GM18517 (cell line): ENCODE data around the gene TALDO1.

ENCODE experiments used
- ATAC-seq: cut with Tn5 transposase; IDR thresholded peaks from one replicate; pipeline ENCODE4 v1.9.1; 2021; ENCODE audit warnings: mild to moderate bottlenecking, moderate library complexity; ENCODE audit not compliant: unreplicated experiment

TALDO1 gene

GRCh38 chr11:714436-714835 lies 32.8 kb upstream of the TALDO1 start:
- no peak for ATAC-seq

- no peak for ATAC-seq
These were observed 27.8 kb upstream of the TALDO1 start for GRCh38 chr11:719214-720016.

- ATAC-seq: no peak
These were observed 27.1 kb upstream of the TALDO1 start for GRCh38 chr11:720017-720641.

GRCh38 chr11:720642-721246 lies 26.5 kb upstream of the TALDO1 start:
- no peak for ATAC-seq

- no peak for ATAC-seq
These were observed 26.0 kb upstream of the TALDO1 start for GRCh38 chr11:721247-721740.

- no peak for ATAC-seq
These were observed 25.4 kb upstream of the TALDO1 start for GRCh38 chr11:721741-722345.

GRCh38 chr11:722346-722811 lies 24.9 kb upstream of the TALDO1 start:
- ATAC-seq: no peak

- no peak for ATAC-seq
These were observed 24.0 kb upstream of the TALDO1 start for GRCh38 chr11:723120-723883.

- ATAC-seq: no peak
These were observed 23.1 kb upstream of the TALDO1 start for GRCh38 chr11:724049-724777.

- no peak for ATAC-seq
These were observed 22.4 kb upstream of the TALDO1 start for GRCh38 chr11:724778-725386.

- ATAC-seq: no peak
These were observed 21.6 kb upstream of the TALDO1 start for GRCh38 chr11:725624-726202.

GRCh38 chr11:726278-727220 lies 20.7 kb upstream of the TALDO1 start:
- ATAC-seq: no peak

GRCh38 chr11:727281-727701 lies 20.0 kb upstream of the TALDO1 start:
- ATAC-seq: no peak

GRCh38 chr11:727859-728748 lies 19.2 kb upstream of the TALDO1 start:
- ATAC-seq: no peak

- ATAC-seq: no peak
These were observed 18.3 kb upstream of the TALDO1 start for GRCh38 chr11:728901-729491.

- no peak for ATAC-seq
These were observed 17.7 kb upstream of the TALDO1 start for GRCh38 chr11:729492-730074.
